GM18502 (cell line): ENCODE measurements around the gene DHH.
"Not testable (repeated sequence)": the region's sequence is repeated elsewhere in the genome, so short reads cannot be mapped to it uniquely, and the experiment has no call there.

Source experiments
- ATAC-seq: cut with Tn5 transposase; IDR thresholded peaks from one replicate; pipeline ENCODE4 v1.9.1; 2021; ENCODE audit warnings: mild to moderate bottlenecking; ENCODE audit not compliant: unreplicated experiment, poor library complexity

The DHH gene

DNA sequence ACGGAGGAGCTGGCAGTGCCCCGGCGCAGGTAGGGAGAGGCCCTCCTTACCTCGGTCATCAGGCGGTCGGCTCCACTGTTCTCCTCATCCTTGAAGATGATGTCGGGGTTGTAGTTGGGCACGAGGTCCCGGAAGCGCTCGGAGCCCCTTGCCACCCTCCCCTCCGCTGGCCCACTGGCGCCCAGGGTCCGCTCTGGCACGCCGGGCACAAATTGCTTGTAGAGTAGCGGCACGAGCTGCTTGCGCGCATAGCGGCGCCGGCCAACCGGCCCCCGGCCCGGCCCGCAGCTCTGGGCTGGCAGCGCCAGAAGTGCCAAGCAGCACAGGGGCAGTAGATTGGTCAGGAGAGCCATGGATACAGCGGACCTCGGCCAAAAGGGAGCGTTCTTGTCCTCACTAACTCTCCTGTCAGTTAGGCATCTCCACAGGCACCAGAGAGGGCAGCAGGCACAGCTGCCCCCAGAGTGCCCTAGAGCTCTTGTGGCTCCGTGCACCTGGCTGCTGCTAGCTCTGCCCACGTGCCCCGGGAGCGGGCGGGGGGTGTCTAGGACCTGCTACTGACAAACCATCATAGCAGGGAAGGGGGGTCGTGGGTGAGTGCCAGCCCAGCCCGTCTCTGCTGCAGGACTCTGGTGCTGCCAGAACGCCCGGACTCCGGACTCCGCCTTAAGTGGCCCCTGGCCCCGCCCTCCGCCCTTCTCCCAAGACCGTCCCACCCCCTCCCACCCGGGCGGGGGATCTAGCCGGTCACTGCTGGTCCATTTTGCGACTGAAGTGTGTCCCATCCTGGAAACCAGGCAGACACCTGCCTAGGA, at the start of gene DHH:
Gene DHH (minus strand): TSS at position 642 of the 815 bp plus-strand sequence. CDS start 289 bp downstream, at position 353.
- no peak for ATAC-seq

DNA sequence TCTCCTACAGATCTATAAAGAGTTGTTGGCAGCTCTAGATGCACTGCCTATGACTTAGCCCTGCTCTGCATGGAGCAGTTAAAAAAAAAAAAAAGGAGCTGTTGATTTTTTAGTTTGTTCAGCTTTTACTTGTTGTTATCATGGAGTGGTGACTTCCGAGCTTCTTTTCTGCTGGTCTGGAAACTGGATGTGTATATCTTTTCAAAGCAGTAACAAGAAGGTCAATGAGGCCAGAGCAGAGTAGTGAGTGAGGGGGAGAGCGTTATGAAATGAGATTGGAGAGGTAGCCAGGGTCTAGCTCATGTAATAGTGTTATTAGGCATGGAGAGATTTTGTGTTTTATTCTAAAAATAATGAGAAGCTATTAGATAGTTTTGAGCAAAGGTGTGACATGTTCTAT, 49.8 kb upstream of the DHH start:
- ATAC-seq = no peak

DNA sequence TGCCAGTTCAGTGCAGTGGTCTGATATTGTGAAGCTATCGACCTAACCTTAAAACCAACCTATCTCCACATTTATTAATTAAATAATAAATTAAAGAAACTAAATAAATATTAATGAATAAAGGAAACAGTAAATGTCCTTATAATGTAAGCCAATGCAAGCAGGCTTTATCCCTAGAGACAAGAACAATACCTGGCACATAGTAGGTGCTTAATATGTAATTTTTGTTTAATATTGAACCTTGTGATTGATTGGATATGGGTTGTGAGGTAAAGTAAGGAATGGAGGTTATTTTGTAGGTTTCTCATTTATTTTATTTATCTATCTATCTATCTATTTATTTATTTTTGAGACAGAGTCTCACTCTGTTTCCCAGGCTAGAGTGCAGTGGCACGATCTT, 44.4 kb upstream of the DHH start:
- ATAC-seq = no peak

DNA sequence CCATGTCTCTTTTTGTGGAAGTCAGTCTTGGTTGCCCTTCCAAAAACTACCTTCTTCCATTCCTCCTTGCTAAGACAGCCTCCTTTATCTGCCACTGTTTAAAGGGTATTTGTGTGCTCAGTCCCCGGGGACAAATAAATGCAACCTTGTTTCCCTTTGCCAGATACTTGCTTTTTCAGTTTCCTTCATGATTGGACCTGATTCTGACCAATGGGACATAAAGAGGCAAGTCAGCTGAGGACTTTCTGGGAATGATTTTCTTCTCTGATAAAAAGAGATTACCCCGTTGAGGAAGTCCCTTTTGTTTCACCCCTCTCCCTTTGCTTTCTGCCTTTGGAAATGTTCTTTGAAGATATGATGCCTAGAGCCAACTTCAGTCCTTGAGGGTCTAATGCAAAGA, 44.0 kb upstream of the DHH start:
- ATAC-seq = no peak

DNA sequence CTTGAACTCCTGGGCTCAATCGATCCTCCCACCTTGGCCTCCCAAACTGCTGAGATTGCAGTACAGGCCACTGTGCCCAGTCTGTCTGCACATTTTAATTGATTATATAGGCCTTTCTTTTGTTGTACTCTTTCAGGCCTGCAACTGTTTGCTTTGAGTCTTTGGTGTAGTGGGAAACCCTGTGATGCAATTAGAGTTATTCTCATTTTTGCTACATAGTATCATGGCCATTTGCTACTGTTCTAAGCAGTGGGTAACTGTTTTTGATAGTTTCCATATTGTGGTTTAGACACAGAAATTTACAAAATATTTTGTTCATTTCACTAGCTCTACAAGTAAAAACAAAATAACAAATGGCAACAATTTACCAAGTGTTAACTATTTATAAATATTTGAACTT, 42.9 kb upstream of the DHH start:
- no peak for ATAC-seq

DNA sequence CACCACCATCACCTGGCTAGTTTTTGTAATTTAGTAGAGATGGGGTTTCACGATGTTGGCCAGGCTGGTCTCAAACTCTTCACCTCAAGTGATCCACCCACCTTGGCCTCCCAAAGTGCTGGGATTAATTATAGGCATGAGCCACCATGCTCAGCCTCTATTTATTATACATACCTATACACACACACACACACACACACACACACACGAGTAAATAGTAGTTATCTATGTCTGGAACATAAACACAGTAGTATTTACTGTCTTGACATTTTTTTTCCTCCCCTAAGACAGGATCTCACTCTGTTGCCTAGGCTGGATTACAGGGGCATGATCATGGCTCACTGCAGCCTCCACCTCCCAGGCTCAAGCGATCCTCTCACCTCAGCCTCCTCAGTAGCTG, 42.4 kb upstream of the DHH start:
- ATAC-seq = not testable (repeated sequence)

DNA sequence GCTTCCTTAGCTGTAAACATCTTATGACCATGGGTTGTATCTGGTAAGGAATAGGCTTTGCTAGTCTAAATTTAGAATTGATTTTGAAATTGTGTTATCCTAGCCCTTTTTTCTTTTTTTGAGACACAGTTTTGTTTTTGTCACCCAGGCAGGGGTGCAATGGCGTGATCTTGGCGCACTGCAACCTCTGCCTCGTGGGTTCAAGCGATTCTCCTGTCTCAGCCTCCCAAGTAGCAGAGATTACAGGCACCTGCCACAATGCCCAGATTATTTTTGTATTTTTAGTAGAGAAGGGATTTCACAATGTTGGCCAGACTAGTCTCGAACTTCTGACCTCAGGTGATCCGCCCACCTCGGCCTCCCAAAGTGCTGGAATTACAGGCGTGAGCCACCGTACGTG, 39.0 kb upstream of the DHH start:
- ATAC-seq = no peak

DNA sequence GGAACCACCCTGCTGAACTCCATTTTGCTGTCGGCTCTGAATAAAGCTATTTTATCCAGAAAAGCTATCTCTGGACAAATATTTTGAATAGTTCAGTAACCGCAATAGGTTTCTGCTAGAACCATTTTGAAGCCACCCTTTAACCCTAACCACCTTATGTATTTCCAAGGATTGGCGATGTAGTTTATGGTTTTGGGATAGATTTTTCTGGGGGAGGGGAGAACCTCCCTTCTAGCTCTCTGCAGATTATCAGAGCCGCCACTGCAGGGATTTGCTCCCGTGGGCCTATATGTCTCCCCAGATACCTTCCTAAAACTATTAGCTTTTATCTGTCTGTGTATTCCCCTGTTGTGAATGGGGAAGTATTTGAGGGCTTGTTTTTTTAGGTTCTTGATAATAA, 38.4 kb upstream of the DHH start:
- ATAC-seq = no peak

DNA sequence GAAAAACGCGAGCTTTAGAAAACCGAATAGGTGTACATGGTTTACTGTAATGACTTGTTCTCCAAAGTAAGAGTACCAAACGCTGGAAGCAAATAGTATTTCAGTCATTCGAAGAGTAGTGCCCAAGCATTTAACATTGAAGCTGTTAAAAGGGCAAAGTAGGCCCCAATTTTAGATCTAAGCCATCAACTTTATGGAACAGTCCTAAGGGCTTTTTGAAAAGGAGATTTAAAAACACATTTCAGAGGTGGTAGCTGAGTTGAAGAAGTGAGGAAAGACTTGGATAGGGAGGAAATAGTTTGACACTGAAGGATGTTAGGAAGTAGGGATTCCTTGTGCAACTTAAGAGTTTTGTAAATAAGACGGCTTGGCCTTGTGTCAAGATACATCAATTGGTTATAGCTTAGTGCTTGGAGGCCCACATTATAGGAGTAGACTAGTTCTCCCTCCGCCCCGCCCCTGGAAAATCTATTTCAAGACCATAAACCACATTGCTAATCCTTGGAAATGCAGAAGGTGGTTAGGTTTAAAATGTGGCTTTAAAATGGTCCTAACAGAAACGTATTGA, 37.4 kb upstream of the DHH start:
- ATAC-seq = no peak

DNA sequence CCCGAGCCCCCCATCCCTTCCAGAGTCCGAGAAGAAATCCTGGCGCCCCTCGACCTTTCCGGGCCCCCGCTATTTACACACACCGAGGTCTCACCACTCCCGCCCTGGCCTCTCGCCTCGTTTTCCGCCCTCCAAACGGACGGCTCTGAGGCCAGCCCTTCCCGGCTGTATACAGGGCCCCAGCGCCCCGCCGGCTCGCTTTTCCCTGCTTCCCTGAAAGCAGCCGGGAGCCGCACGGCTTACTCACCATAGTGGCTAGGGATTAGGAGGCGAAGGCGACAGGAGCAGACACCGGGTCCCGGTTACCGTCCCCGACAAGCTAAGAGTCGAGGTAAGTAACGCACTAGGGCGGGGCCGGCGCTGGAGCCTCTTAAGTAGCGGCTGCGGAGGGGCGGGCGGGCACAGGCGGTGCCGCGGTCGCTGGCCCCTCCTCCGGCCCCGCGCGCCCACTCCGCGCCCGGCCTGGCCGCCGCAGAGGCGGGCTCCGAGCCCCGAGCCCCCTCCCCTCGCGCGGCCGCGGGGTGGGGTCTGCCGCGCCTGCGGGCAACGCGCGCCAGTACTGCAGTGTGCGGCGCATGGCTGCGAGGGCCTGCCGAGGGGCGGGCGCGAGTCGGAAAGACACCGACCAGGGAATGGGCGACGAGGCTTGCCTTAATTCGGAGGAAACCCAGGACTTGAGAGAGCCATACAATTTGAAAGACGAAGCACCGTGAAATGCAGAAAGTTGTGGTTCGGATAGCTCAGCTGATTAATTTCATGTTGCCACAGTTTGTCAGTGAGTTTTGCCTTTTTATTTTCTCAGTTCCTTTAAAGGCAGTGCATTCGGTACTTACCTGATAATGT, 36.7 kb upstream of the DHH start, which contains the start of gene TUBA1B:
Gene TUBA1B (minus strand): TSS at position 345 of the 843 bp plus-strand sequence. CDS start 95 bp downstream, at position 250.
- peak; percentile 76 for ATAC-seq

DNA sequence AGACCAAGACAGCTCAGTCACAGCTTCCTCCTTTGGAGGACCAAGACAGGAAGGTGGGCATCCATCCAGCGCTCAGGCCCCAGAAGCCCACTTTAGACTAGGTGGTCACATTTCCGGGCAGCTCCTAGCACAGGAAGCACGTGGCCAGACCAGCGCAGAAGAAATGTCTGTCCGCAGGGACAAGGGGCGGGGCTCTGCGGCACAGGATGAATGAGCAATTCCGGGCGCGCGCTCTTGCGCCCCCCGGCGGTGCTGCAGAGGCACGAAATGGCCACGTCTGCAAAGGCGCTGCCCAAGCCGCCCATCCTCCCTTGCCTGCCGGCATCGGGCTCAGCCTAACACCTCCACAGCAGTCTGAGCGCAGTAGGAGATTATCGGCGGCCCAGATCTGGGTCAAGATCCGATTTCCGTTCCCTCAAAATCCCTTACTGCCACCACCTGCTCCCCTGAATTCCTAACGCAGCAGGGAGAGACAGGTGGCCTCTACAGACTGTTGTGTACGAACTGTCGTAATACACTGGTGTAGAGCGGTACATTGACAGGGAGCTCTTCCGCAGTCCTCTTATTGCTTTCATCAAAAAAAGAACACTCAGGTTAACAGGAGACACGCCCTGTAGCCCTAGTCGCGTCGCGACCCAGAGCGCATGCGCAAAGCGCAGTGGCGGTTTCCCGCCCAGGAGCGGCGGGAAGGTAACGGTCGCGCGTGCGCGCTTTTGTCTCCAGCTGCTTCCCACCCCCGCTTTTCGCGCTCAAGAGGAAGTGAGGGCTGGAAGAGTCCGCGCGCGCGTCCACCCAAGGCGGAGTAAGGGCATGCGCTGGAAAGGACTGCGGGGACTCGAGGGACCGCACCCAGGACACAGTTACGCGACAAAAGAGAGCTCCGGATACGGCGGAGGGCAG, 35.8 kb upstream of the DHH start:
- peak; percentile 49 for ATAC-seq

DNA sequence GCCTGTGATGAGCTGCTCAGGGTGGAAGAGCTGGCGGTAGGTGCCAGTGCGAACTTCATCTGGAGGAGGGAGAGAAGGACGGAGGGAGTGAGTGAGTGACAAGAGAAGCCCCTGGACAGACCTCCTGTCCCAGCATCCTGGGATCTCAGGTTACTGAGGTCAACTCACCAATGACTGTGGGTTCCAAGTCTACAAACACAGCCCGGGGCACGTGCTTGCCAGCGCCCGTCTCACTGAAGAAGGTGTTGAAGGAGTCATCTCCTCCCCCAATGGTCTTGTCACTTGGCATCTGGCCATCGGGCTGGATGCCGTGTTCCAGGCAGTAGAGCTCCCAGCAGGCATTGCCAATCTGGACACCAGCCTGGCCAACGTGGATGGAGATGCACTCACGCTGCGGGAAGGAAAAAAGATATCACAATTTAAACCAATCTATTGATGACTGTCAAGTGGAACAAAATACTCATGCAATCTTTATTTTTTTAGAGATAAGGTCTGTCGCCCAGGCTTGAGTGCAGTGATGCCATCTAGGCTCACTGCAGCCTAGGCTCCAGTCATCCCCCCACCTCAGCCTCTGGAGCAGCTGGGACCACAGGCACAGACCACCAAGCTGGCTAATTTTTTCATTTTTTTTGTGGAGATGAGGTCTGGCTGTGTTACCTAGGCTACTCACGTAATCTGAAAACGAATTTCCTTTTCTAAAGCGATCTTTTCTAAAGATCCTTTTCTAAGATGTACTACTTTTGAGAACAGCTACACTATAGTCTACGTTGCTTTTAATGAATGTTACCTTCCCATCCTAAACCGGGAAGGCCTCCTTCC, 34.9 kb upstream of the DHH start:
- no peak for ATAC-seq

DNA sequence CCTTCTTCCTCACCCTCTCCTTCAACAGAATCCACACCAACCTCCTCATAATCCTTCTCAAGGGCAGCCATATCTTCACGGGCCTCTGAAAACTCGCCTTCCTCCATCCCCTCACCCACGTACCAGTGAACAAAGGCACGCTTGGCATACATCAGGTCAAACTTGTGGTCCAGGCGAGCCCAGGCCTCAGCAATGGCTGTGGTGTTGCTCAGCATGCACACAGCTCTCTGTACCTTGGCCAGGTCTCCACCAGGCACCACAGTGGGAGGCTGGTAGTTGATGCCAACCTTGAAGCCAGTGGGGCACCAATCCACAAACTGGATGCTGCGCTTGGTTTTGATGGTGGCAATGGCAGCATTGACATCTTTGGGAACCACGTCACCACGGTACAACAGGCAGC, 33.4 kb upstream of the DHH start:
- not testable (repeated sequence) for ATAC-seq

DNA sequence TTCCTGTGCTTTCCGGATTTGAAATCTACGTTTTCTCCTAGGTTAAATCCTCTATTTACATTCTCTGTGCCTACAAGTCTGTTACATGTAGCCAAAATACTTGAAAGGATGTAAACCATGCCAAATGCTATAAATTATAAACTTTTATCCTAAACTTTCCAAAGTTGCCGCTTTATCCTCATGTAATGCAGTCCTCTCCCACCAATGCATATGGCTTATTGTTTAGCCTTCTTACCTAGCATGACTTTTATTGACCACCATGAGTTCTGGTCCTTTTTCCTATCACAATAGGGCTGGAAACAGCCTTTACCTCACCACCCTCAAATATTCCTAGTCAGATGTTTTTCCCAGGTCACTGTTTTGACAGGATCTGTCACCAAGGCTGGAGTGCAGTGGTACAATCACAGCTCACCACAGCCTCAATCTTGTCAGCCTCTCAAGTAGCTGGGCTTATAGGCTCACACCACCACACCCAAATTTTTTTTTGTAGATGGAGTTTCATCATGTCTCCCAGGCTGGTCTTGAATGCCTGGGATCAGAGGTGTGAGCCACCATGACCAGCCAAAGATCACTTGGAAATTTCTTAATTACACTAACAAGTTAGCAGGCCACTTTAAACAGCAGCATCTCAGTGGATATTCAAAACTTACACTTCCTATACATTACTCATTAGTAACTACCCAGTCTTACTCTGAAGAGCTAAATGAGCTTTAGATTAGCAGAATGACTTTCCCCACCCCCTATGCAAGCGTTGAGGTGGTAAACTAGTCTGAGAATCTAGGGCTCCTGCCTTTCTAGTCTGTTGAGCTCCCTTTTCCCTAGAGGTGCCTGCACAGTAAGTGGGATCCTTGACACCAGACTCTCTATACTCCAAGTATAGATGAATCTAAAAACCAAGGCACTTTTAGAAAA, 32.5 kb upstream of the DHH start:
- ATAC-seq = no peak

DNA sequence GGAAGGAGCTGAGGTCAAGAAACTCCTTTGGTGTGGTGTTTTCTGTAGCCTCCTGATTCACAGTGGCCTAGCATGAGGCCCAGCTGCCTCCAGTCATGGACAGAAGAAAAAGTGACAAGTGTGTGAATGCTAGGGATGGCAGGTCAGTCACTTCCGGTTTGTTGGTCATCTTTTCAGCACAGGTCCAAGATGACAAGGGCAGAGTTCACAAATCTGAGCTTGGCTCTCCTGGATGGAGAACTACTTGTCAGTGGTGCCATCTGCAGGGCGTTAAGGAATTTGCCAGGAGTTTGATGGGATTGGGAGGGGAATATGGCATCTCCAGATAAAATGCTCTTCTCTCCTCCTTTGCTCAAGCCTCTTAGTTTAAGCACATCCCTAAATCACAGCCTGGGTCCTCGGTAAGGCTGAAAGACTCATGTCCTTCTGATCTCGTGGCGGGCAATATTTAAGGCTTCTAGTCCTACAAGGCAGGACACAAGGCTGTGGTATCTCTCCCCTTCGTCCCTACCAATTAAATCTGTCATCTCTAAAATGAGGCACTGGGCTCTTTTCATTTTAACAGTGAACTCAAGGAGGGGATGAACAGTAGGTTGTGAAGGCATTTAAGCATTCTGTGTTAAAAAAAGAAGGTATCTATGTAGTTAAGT, 26.6 kb upstream of the DHH start:
- ATAC-seq = no peak

DNA sequence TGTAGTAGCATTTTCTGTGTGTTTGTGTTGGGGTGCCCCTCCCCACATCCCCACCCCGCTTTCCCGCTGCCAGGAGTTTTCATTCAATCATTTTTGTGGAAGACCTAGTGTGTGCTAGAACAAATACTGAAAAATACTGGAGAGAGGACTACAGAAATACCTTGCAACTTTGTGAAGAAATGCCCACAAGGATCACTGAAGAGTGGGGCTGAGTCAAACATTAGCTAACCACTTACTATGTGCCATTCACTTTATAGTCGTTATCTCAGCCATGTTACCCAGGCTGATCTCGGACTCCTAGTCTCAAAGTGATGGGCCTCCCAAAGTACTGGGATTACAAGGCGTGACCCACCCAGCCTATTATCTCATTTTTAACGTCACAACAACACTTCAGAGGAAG, 16.6 kb upstream of the DHH start:
- peak; percentile 1 for ATAC-seq

DNA sequence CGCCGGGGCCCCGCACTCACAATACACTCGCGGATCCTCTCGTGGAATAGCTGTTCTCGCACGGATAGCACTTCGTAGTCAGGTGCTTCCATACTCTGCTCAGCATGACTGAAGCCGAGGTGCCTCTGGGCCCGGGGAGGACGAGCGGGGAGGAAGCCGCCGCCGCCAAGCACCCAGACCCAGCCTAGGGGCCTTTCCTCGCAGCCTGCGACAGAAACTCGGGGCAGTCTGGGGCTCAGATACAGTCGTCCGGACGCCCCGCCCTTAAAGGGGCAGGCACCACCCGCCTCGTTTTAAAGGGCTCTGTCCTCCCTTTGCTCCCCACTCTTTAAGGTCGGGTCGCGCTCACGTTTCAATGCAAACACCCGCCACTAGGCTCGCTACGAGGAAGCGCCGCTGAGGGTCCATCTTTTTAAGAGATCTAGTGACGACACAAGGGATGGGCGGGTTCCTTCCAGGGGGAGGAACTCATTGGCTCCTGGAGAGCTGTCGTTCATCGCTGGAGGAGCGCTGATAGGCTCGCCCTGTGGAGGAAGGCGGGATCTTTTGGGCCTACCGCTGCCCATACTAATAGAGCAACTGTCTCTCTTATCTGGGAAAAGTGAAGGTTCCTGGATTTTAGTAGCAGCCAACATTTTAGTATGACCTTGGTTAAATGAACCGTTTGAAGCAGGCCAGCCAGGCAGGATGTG, 16.0 kb upstream of the DHH start, which contains the start of gene LMBR1L:
Gene LMBR1L (minus strand): TSS at position 384 of the 692 bp plus-strand sequence. CDS start 292 bp downstream, at position 92.
- ATAC-seq = peak; percentile 98
